Stromal cell of bone marrow (primary cell): ENCODE data around the gene NDUFC2.
"Not testable (repeated sequence)": the region's sequence is repeated elsewhere in the genome, so short reads cannot be mapped to it uniquely, and the experiment has no call there.

ENCODE experiments used
- DNase-seq: peaks from one replicate; pipeline ENCODE4 v3.0.0-alpha.2; 2012; ENCODE audit warnings: low read depth

Gene NDUFC2

GRCh38 chr11:78054971-78055370 lies 24.7 kb downstream of the NDUFC2 start:
- no peak for DNase-seq

GRCh38 chr11:78050964-78051831 lies 28.5 kb downstream of the NDUFC2 start:
- no peak for DNase-seq

- DNase-seq = no peak
Observed at GRCh38 chr11:78049348-78049747, 30.3 kb downstream of the NDUFC2 start.

- DNase-seq = no peak
Observed at GRCh38 chr11:78048561-78048960, 31.1 kb downstream of the NDUFC2 start.

GRCh38 chr11:78046486-78046854 lies 33.2 kb downstream of the NDUFC2 start:
- no peak for DNase-seq

- DNase-seq = peak; percentile 31
Observed at GRCh38 chr11:78045851-78046485, 33.7 kb downstream of the NDUFC2 start.

GRCh38 chr11:78044706-78045105 lies 35.0 kb downstream of the NDUFC2 start:
- DNase-seq = no peak

GRCh38 chr11:78041843-78042440 lies 37.7 kb downstream of the NDUFC2 start:
- no peak for DNase-seq

- not testable (repeated sequence) for DNase-seq
Observed at GRCh38 chr11:78041380-78041719, 38.3 kb downstream of the NDUFC2 start.

GRCh38 chr11:78040691-78041379 lies 38.8 kb downstream of the NDUFC2 start:
- DNase-seq = no peak

GRCh38 chr11:78039919-78040671 lies 39.6 kb downstream of the NDUFC2 start:
- peak; percentile 76 for DNase-seq

GRCh38 chr11:78039391-78039918 lies 40.2 kb downstream of the NDUFC2 start:
- no peak for DNase-seq

GRCh38 chr11:78038697-78039313 lies 40.9 kb downstream of the NDUFC2 start:
- DNase-seq = no peak

GRCh38 chr11:78037825-78038620 lies 41.6 kb downstream of the NDUFC2 start:
- no peak for DNase-seq

- no peak for DNase-seq
Observed at GRCh38 chr11:78037056-78037455, 42.6 kb downstream of the NDUFC2 start.

GRCh38 chr11:78036313-78036712 lies 43.3 kb downstream of the NDUFC2 start:
- no peak for DNase-seq

GRCh38 chr11:78034623-78035022 lies 45.0 kb downstream of the NDUFC2 start:
- DNase-seq = no peak

GRCh38 chr11:78033040-78033439 lies 46.6 kb downstream of the NDUFC2 start:
- DNase-seq = no peak

- DNase-seq = no peak
Observed at GRCh38 chr11:78032090-78032489, 47.6 kb downstream of the NDUFC2 start.

- DNase-seq = no peak
Observed at GRCh38 chr11:78031629-78032028, 48.0 kb downstream of the NDUFC2 start.
